Tracheal epithelial cell (primary cell): ENCODE measurements around the gene P2RY14. TPM values are rescaled to one million over a fixed set of nuclear protein-coding genes. Genes with fewer than 3 reads are reported as not detected.

Experiments
- total RNA-seq: library from RNA; depleted of rRNA; stranded (reverse); fragments of >200 nt; gene quantifications from 2 replicates; pipeline ENCODE4 v1.2.1, GENCODE V29; 2014

Gene P2RY14
- total RNA-seq: under 0.01 TPM in 1 of 2 replicates, not detected in the other

GRCh38 chr3:151278230-151278629 is at the start of gene P2RY14:
Gene P2RY14 (minus strand): TSS chr3:151278542. CDS start chr3:151214316, 64,226 bp downstream.

GRCh38 chr3:151316267-151316991 is 38.1 kb upstream of the P2RY14 start, which contains the start of gene GPR87:
Gene GPR87 (minus strand): TSS chr3:151316820. CDS start chr3:151300100, 16,720 bp downstream.

GRCh38 chr3:151203051-151203420 is 75.3 kb downstream of the P2RY14 start, which contains the start of gene GPR171:
Gene GPR171 (minus strand): TSS chr3:151203216. CDS start chr3:151199386, 3,830 bp downstream.

Other genes starting within 250 kb of the P2RY14 start
- gene MED12L, start 192.9 kb downstream of the P2RY14 start, total RNA-seq: under 0.01 TPM in 2 replicates
- not detected in 2 replicates for gene GPR171, start 75.3 kb downstream of the P2RY14 start, total RNA-seq
- gene GPR87, start 38.3 kb upstream of the P2RY14 start, total RNA-seq: 57.6 and 83.1 TPM in 2 replicates
- gene P2RY13, start 51.0 kb upstream of the P2RY14 start, total RNA-seq: not detected in 2 replicates
- not detected in 2 replicates for gene P2RY12, start 106.2 kb upstream of the P2RY14 start, total RNA-seq
- under 0.01 TPM in 1 of 2 replicates, not detected in the other for gene IGSF10, start 182.5 kb upstream of the P2RY14 start, total RNA-seq